HCT116 (cell line): ENCODE data around the gene CISD2. TPM values are rescaled to one million over a fixed set of nuclear protein-coding genes. Genes with fewer than 3 reads are reported as not detected.
"Not testable (repeated sequence)": the region's sequence is repeated elsewhere in the genome, so short reads cannot be mapped to it uniquely, and the experiment has no call there.

Experiments used
- ATAC-seq: fragments of 200-7000 bp; cut with Tn5 transposase; 2 replicates; pipeline ENCODE4 v1.9.1; 2020; ENCODE audit warnings: mild to moderate bottlenecking, moderate library complexity
- BruUV-seq: library from RNA; stranded (reverse); fragments of 400-500 nt; replicated peaks from 2 replicates; lab custom pipeline; 2021; lab: Mats Ljungman, UMichigan
- CTCF ChIA-PET: fragments of 300-600 bp; sonication (Branson Sonifier 250); formaldehyde crosslinking; loops from one replicate; lab custom pipeline; 2021; ENCODE audit warnings: antibody characterized with exemption; lab: Charles Lee
- POLR2A ChIA-PET: fragments of 300-600, 350-600 bp; sonication (Branson Sonifier 250); formaldehyde crosslinking; loops from one replicate; lab custom pipeline; 2021; ENCODE audit warnings: antibody characterized with exemption; lab: Charles Lee
- RAD21 ChIA-PET, 2 experiments: fragments of 300-600 bp; sonication (Branson Sonifier 250); formaldehyde crosslinking; loops; one replicate each; lab custom pipeline; 2023; ENCODE audit warnings: low total read pairs in 2 of 2; ENCODE audit not compliant: uncharacterized antibody in 2 of 2, unreplicated experiment in 2 of 2, low non-redundant PET in 1 of 2; lab: Charles Lee
- DNase-seq: peaks from one replicate; pipeline ENCODE4 v3.0.0-alpha.2; 2010; ENCODE audit warnings: low read depth, low spot score
- H2AFZ ChIP-seq: fragments of 200-600 bp; shearing (Covaris generic), sonication (generic); 2 replicates; pipeline ENCODE4 v1.6.1; 2017; ENCODE audit warnings: low read depth, mixed run types, mixed read lengths, antibody characterized with exemption, low read length; ENCODE audit not compliant: poor library complexity, severe bottlenecking
- H3K27ac ChIP-seq: 2 replicates; pipeline ENCODE4 v1.5.1; 2012; ENCODE audit warnings: low read depth, low read length
- H3K27me3 ChIP-seq: fragments of 200-600 bp; sonication (generic); 2 replicates; pipeline ENCODE4 v1.6.1; 2016; ENCODE audit warnings: mixed run types, low read length, mixed read lengths; ENCODE audit not compliant: insufficient read depth
- H3K36me3 ChIP-seq, 2 experiments: fragments of 200-500 bp in 1 of 2; fragments of 200-600 bp in 1 of 2; sonication (Bioruptor generic) in 1 of 2; sonication (generic) in 1 of 2; 2 replicates each; pipeline versions ENCODE4 v1.5.1 to v1.6.1; 2014 to 2016; ENCODE audit warnings: low read length in 2 of 2, inconsistent platforms in 1 of 2, mixed read lengths in 1 of 2, mixed run types in 1 of 2; ENCODE audit not compliant: insufficient read depth in 2 of 2, control insufficient read depth in 1 of 2
- H3K4me1 ChIP-seq, 2 experiments: fragments of 200-600 bp in 1 of 2; sonication (generic) in 1 of 2; 2 replicates each; pipeline versions ENCODE4 v1.5.1 to v1.6.1; 2012 to 2017; ENCODE audit warnings: low read length in 2 of 2, inconsistent platforms in 1 of 2, mild to moderate bottlenecking in 1 of 2, mixed read lengths in 1 of 2, mixed run types in 1 of 2, moderate library complexity in 1 of 2; ENCODE audit not compliant: insufficient read depth in 2 of 2, control insufficient read depth in 1 of 2
- H3K4me2 ChIP-seq: fragments of 200-600 bp; sonication (generic); 2 replicates; pipeline ENCODE4 v1.6.1; 2017; ENCODE audit warnings: mixed run types, low read length, mixed read lengths
- H3K4me3 ChIP-seq, 2 experiments: fragments of 200-600 bp in 1 of 2; sonication (generic) in 1 of 2; replicated peaks in 1 of 2; 2 replicates each; pipeline ENCODE4 v1.5.1; 2011 to 2016; ENCODE audit warnings: low read length in 2 of 2, control low read depth in 1 of 2, low read depth in 1 of 2, mild to moderate bottlenecking in 1 of 2, mixed read lengths in 1 of 2, mixed run types in 1 of 2
- H3K79me2 ChIP-seq: fragments of 200-600 bp; sonication (generic); 2 replicates; pipeline ENCODE4 v1.6.1; 2017; ENCODE audit warnings: mild to moderate bottlenecking, mixed run types, low read length, moderate library complexity, mixed read lengths; ENCODE audit not compliant: insufficient read depth
- H3K9ac ChIP-seq: fragments of 200-600 bp; sonication (generic); 2 replicates; pipeline ENCODE4 v1.6.1; 2016; ENCODE audit warnings: low read length, mixed read lengths
- H3K9me2 ChIP-seq: fragments of 200-600 bp; sonication (generic), shearing (Covaris generic); 2 replicates; pipeline ENCODE4 v1.6.1; 2017; ENCODE audit warnings: mixed run types, mild to moderate bottlenecking, moderate library complexity; ENCODE audit not compliant: insufficient read depth
- H3K9me3 ChIP-seq, 2 experiments: fragments of 200-500 bp in 1 of 2; fragments of 200-600 bp in 1 of 2; sonication (Bioruptor generic) in 1 of 2; sonication (generic) in 1 of 2; 2 replicates each; pipeline ENCODE4 v1.6.1; 2014 to 2017; ENCODE audit warnings: low read length in 2 of 2, mixed read lengths in 2 of 2, inconsistent platforms in 1 of 2, low read depth in 1 of 2, mild to moderate bottlenecking in 1 of 2, mixed run types in 1 of 2, moderate library complexity in 1 of 2; ENCODE audit not compliant: control insufficient read depth in 1 of 2, insufficient read depth in 1 of 2
- H4K20me1 ChIP-seq: fragments of 200-600 bp; sonication (generic), shearing (Covaris generic); 2 replicates; pipeline ENCODE4 v1.6.1; 2017; ENCODE audit warnings: mixed run types, mild to moderate bottlenecking, moderate library complexity; ENCODE audit not compliant: insufficient read depth
- intact Hi-C: fragments of 100-400 bp; cut with micrococcal nuclease; formaldehyde crosslinking; loops from 2 replicates; pipeline ENCODE4 v1.10.0; 2022
- total RNA-seq: library from RNA; stranded (reverse); gene quantifications from one replicate; pipeline ENCODE4 v1.2.1, GENCODE V29; 2021; ENCODE audit not compliant: unreplicated experiment
- TF ChIP-seq, protein P1 (sequence below): IDR thresholded peaks from 2 replicates; pipeline ENCODE4 v1.6.1; 2012
- TF ChIP-seq, protein P2 (sequence below): IDR thresholded peaks from 2 replicates; pipeline ENCODE4 v1.6.1; 2011; ENCODE audit warnings: mild to moderate bottlenecking, low read length, moderate library complexity; ENCODE audit not compliant: insufficient replicate concordance; ENCODE audit errors: extremely low read depth

CISD2 gene
- total RNA-seq, 1 experiment from 2014 or later = 38.9 TPM

DNA sequence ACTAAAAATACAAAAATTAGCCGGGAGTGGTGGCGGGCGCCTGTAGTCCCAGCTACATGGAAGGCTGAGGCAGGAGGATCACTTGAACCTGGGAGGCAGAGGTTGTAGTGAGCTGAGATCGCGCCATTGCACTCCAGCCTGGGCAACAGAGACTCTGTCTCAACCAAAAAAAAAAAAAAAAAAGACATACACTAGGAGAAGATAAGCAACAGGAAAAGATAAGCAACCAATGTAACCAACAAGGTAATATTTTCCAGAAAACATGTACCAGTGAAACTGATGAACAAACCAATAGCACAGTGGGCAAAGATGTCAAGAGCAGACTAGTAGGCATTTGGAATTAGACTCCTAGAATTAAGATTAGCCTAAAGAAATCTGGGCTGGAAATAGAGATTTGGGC is 3.5 kb upstream of the CISD2 start:
- H3K9me3 ChIP-seq, H3K9ac ChIP-seq, H3K27me3 ChIP-seq, H3K9me2 ChIP-seq, CTCF ChIA-PET, DNase-seq, H3K4me2 ChIP-seq, H4K20me1 ChIP-seq, H3K36me3 ChIP-seq, ATAC-seq, H3K4me3 ChIP-seq, H2AFZ ChIP-seq, H3K27ac ChIP-seq, intact Hi-C loops, BruUV-seq: not testable (repeated sequence)
- peaks cover 3 to 22% of the 10 kb centered on the region in 2 experiments; a peak in 3 of 4 replicates for H3K4me1 ChIP-seq
- ChIA-PET POLR2A (interaction anchor here (0.7 kb wide), 1 partner anchor 569 kb away, joined by 4 read pairs; no protein-coding TSS in a partner anchor), RAD21 (interaction anchor here in 1 of 2 experiments (0.7 kb wide), 1 partner anchor 141 kb away, joined by 3 read pairs; no protein-coding TSS in a partner anchor)
- peaks cover 81% of the 10 kb centered on the region for H3K79me2 ChIP-seq

DNA sequence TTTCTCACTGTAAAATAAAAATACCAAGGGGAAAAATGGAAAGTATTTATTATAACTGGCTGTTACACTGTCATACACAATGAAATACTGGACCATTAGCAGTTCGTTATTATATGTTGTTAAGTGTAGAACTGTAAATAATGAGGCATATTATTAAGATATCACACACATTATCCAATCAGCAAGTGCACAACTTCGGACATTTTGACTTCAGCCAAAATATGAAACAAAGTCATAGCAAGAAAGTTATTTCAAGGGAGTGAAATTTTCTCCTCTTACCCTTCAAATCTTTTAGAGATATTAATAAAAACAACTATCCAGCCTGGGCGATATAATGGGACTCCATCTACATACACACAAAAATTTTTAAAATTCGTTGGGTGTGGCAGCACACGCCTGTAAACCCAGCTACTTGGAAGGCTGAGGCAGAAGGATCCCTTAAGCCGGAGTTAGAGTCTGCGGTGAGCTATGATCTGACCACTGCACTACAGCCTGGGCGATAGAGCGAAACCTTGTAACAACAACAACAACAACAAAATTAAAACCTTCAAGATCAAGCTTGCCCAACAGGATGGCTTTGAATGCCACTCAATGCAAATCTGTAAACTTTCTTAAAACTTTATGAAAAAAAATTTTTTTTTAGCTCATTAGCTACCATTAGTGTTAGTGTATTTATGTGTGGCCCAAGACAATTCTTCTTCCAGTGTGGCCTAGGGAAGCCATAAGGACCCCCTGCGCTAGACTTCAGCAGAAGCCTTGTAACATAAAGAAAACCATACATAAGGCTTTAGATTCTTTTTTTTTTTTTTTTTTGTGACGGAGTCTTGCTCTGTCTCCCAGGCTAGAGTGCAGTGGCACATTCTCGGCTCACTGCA is 1.3 kb upstream of the CISD2 start:
- no TSS peak for BruUV-seq
- H3K9ac ChIP-seq = peak overlapping the region; percentile 78
- DNase-seq (no peak), ATAC-seq (no peak)
- H3K9me3 ChIP-seq = no peaks in the 10 kb centered on the region
- H3K4me3 ChIP-seq = peak overlapping the region; percentile 61 to 69
- H3K27me3 ChIP-seq = no peaks in the 10 kb centered on the region
- POLR2A ChIA-PET = interaction anchor here (0.6 to 2.9 kb wide), 3 partner anchors 17 to 302 kb away, joined by 6 to 49 read pairs (median 7); partner anchors contain the start of gene UBE2D3
- no peaks in the 10 kb centered on the region for H4K20me1 ChIP-seq
- peaks cover 87% of the 10 kb centered on the region for H3K79me2 ChIP-seq
- intact Hi-C loops = loop anchor here (1.0 kb wide), 1 partner anchor 39 kb away; no protein-coding TSS in a partner anchor
- H3K4me1 ChIP-seq = peaks cover 5 to 28% of the 10 kb centered on the region in 2 experiments; a peak in 3 of 4 replicates
- CTCF ChIA-PET = no interaction called here
- H3K4me2 ChIP-seq = peak overlapping the region; percentile 85
- no peaks in the 10 kb centered on the region for H3K9me2 ChIP-seq
- TF ChIP-seq, protein P1, sequence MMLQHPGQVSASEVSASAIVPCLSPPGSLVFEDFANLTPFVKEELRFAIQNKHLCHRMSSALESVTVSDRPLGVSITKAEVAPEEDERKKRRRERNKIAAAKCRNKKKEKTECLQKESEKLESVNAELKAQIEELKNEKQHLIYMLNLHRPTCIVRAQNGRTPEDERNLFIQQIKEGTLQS = 0 out of 2 replicates have a peak, but pooled peaks have one; percentile 13
- TF ChIP-seq, protein P2, sequence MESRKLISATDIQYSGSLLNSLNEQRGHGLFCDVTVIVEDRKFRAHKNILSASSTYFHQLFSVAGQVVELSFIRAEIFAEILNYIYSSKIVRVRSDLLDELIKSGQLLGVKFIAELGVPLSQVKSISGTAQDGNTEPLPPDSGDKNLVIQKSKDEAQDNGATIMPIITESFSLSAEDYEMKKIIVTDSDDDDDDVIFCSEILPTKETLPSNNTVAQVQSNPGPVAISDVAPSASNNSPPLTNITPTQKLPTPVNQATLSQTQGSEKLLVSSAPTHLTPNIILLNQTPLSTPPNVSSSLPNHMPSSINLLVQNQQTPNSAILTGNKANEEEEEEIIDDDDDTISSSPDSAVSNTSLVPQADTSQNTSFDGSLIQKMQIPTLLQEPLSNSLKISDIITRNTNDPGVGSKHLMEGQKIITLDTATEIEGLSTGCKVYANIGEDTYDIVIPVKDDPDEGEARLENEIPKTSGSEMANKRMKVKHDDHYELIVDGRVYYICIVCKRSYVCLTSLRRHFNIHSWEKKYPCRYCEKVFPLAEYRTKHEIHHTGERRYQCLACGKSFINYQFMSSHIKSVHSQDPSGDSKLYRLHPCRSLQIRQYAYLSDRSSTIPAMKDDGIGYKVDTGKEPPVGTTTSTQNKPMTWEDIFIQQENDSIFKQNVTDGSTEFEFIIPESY = no peak
- H2AFZ ChIP-seq = no peak overlapping the region
- 0 out of 4 replicates have a peak, but pooled peaks cover 0 to 2% of the 10 kb centered on the region in 2 experiments for H3K36me3 ChIP-seq
- peak overlapping the region; percentile 87; the same call in 1 of the 2 replicates for H3K27ac ChIP-seq
- RAD21 ChIA-PET = interaction anchor here in 1 of 2 experiments (0.7 kb wide), 2 partner anchors 41 to 832 kb away, joined by 3 read pairs; no protein-coding TSS in a partner anchor
